ENCODE results near the gene KIF5B. TPM values are rescaled to one million over a fixed set of nuclear protein-coding genes. Genes with fewer than 3 reads are reported as not detected.

The KIF5B gene
- total RNA-seq, 1 experiment from 2014 or later: 117 TPM

DNA sequence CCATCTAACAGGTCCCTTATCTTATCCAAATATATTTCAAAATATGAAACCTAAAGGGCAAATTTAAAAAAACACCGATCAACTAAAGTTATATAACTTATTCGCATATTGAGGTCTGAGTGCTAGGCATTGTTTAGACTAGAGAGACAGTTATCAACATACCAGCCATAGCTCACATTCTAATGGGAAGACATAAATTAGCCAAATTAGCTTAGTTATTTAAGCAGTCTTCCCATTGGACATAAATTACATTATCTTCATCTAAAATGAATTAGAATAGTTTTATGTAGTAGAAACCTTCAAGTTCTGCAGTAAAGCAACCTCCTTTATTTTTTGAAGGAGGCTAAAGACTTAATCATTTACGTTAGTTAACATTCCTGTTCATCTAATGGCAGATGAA, 17.4 kb downstream of the KIF5B start (continued):
- TF ChIP-seq, protein P1, sequence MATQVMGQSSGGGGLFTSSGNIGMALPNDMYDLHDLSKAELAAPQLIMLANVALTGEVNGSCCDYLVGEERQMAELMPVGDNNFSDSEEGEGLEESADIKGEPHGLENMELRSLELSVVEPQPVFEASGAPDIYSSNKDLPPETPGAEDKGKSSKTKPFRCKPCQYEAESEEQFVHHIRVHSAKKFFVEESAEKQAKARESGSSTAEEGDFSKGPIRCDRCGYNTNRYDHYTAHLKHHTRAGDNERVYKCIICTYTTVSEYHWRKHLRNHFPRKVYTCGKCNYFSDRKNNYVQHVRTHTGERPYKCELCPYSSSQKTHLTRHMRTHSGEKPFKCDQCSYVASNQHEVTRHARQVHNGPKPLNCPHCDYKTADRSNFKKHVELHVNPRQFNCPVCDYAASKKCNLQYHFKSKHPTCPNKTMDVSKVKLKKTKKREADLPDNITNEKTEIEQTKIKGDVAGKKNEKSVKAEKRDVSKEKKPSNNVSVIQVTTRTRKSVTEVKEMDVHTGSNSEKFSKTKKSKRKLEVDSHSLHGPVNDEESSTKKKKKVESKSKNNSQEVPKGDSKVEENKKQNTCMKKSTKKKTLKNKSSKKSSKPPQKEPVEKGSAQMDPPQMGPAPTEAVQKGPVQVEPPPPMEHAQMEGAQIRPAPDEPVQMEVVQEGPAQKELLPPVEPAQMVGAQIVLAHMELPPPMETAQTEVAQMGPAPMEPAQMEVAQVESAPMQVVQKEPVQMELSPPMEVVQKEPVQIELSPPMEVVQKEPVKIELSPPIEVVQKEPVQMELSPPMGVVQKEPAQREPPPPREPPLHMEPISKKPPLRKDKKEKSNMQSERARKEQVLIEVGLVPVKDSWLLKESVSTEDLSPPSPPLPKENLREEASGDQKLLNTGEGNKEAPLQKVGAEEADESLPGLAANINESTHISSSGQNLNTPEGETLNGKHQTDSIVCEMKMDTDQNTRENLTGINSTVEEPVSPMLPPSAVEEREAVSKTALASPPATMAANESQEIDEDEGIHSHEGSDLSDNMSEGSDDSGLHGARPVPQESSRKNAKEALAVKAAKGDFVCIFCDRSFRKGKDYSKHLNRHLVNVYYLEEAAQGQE (IDR thresholded peaks at IDR 0.05; ENCODE audit: low read depth): no peak
- TF ChIP-seq, protein P2, sequence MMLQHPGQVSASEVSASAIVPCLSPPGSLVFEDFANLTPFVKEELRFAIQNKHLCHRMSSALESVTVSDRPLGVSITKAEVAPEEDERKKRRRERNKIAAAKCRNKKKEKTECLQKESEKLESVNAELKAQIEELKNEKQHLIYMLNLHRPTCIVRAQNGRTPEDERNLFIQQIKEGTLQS (IDR thresholded peaks at IDR 0.05): no peak
- TF ChIP-seq SRF (IDR thresholded peaks at IDR 0.05; ENCODE audit: low read depth): no peak
- no peak for TF ChIP-seq ZFX (IDR thresholded peaks at IDR 0.05)
- no peak for TF ChIP-seq POLR2A (IDR thresholded peaks at IDR 0.05; ENCODE audit: borderline replicate concordance, extremely low read depth, insufficient read depth, insufficient read length)

DNA sequence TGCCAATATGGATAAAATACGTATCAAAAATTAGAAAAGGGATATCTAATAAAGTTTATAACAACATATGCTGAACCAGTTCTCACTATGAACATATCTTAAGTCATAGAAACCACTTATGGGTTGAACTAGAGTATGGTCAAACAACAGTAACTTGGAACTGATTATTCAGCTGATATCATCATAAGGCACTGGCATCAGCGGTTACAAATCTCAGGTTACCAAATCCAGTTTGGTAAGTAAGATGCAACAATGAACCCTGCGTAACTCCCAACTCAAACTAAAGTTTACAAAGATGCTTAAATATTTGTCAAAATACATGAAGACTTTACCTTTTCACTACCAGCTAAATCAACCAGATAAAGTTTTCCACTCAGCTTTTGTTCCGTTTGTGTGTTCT, 19.3 kb downstream of the KIF5B start:
- POLR2A ChIA-PET: interaction anchor here (1.2 kb wide), 1 partner anchor 9 kb away, joined by 3 read pairs; no protein-coding TSS in a partner anchor
- Histone ChIP-seq H4K20me1 (ENCODE audit: insufficient read depth) (0 out of 2 replicates have a peak, but pooled peaks cover 14% of the 10 kb centered on the region), H3K27me3 (ENCODE audit: insufficient read depth, low read length) (no peaks in the 10 kb centered on the region), H3K79me2 (ENCODE audit: insufficient read depth, low read length) (peaks cover 78% of the 10 kb centered on the region), H3K9ac (ENCODE audit: low read length) (no peak overlapping the region), H3K27ac (ENCODE audit: low read depth, low read length) (no peak overlapping the region), H3K36me3 (ENCODE audit: control insufficient read depth in 1 of 2, insufficient read depth in 2 of 2, low read length in 2 of 2) (peaks cover 50 to 79% of the 10 kb centered on the region in 2 experiments), H2AFZ (ENCODE audit: low read depth, low read length, poor library complexity, severe bottlenecking) (no peak overlapping the region), H3K9me2 (ENCODE audit: insufficient read depth) (no peaks in the 10 kb centered on the region), H3K4me3 (replicated peaks in 1 of 2; ENCODE audit: low read depth in 1 of 2, low read length in 2 of 2) (no peak overlapping the region), H3K4me1 (ENCODE audit: control insufficient read depth in 1 of 2, insufficient read depth in 2 of 2, low read length in 2 of 2) (no peaks in the 10 kb centered on the region), H3K9me3 (ENCODE audit: control insufficient read depth in 1 of 2, insufficient read depth in 1 of 2, low read depth in 1 of 2, low read length in 2 of 2) (no peaks in the 10 kb centered on the region), H3K4me2 (ENCODE audit: low read length) (no peak overlapping the region)
- CTCF ChIA-PET: interaction anchor here (1.2 kb wide), 1 partner anchor 174 kb away, joined by 3 read pairs; no protein-coding TSS in a partner anchor
- no peak for DNase-seq (ENCODE audit: low read depth, low spot score)
- no TSS peak for BruUV-seq (replicated peaks)
- intact Hi-C loops (cut with micrococcal nuclease): no loop called here
- ATAC-seq: no peak
- RAD21 ChIA-PET (ENCODE audit: low non-redundant PET in 1 of 2, low total read pairs in 2 of 2, uncharacterized antibody in 2 of 2, unreplicated experiment in 2 of 2): no interaction called here
- TF ChIP-seq SP1 (IDR thresholded peaks at IDR 0.05; ENCODE audit: low read depth): no peak
- TF ChIP-seq EZH2phosphoT487 (IDR thresholded peaks at IDR 0.05; ENCODE audit: borderline replicate concordance): no peak
- no peak for TF ChIP-seq POLR2AphosphoS5 (IDR thresholded peaks at IDR 0.05; ENCODE audit: low read depth, low read length)
- TF ChIP-seq, protein P3, sequence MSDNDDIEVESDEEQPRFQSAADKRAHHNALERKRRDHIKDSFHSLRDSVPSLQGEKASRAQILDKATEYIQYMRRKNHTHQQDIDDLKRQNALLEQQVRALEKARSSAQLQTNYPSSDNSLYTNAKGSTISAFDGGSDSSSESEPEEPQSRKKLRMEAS (IDR thresholded peaks at IDR 0.05): no peak
- TF ChIP-seq POLR2A (IDR thresholded peaks at IDR 0.05; ENCODE audit: borderline replicate concordance, extremely low read depth, insufficient read depth, insufficient read length): no peak
- no peak for TF ChIP-seq FOSL1 (IDR thresholded peaks at IDR 0.05; ENCODE audit: low read depth)
- no peak for TF ChIP-seq EGR1 (IDR thresholded peaks at IDR 0.05; ENCODE audit: low read depth)
- TF ChIP-seq SRF (IDR thresholded peaks at IDR 0.05; ENCODE audit: low read depth): no peak
- no peak for TF ChIP-seq ZNF274 (IDR thresholded peaks at IDR 0.05; ENCODE audit: low read depth, low read length)
- TF ChIP-seq RAD21 (IDR thresholded peaks at IDR 0.05; ENCODE audit: low read depth): no peak
- TF ChIP-seq CEBPB (IDR thresholded peaks at IDR 0.05; ENCODE audit: low read depth): no peak
- TF ChIP-seq ELF1 (IDR thresholded peaks at IDR 0.05; ENCODE audit: borderline replicate concordance, low read depth): no peak
- TF ChIP-seq, protein P1 (IDR thresholded peaks at IDR 0.05; ENCODE audit: low read depth): no peak
- TF ChIP-seq SIN3A (IDR thresholded peaks at IDR 0.05; ENCODE audit: low read depth): no peak
- TF ChIP-seq, protein P4, sequence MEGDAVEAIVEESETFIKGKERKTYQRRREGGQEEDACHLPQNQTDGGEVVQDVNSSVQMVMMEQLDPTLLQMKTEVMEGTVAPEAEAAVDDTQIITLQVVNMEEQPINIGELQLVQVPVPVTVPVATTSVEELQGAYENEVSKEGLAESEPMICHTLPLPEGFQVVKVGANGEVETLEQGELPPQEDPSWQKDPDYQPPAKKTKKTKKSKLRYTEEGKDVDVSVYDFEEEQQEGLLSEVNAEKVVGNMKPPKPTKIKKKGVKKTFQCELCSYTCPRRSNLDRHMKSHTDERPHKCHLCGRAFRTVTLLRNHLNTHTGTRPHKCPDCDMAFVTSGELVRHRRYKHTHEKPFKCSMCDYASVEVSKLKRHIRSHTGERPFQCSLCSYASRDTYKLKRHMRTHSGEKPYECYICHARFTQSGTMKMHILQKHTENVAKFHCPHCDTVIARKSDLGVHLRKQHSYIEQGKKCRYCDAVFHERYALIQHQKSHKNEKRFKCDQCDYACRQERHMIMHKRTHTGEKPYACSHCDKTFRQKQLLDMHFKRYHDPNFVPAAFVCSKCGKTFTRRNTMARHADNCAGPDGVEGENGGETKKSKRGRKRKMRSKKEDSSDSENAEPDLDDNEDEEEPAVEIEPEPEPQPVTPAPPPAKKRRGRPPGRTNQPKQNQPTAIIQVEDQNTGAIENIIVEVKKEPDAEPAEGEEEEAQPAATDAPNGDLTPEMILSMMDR (IDR thresholded peaks at IDR 0.05 in 2 of 3, conservative IDR thresholded peaks at IDR 0.05 in 1 of 3; ENCODE audit: borderline replicate concordance in 1 of 3, insufficient read depth in 1 of 3, low read depth in 2 of 3, low read length in 2 of 3): no peak

Data from HCT116 (cell line).